ENCODE measurements around the gene C16orf95. TPM values are rescaled to one million over a fixed set of nuclear protein-coding genes. Genes with fewer than 3 reads are reported as not detected.

The C16orf95 gene
- total RNA-seq, 1 donor from 2014 or later = 6.3 TPM

DNA sequence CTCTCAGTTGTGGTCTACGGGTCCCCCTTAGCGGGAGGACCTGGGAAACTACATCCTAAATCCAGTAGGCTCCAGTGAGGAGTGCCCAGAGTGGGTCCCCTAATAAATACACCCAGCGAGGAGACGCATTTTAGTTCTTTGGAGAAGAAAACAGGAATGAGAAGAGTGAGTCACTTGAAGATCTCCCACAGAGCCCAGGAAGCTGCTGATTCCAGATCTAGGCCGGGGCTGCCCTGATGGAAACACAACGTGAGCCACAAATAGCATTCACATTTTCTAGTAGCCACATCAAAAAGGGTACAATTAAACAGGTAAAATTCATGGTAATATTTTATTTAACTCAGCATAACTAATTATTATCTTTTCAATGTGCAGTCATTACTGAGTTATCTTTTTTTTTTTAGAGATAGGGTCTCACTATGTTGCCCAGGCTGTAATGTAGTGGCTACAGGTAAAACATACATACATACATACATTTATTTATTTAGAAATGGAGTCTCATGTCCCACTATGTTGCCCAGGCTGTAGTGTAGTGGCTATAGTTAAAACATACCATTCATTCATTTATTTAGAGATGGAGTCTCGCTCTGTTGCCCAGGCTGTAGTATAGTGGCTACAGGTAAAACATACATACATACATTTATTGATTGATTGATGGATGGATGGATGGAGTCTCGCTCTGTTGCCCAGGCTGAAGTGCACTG lies 44.9 kb upstream of the C16orf95 start:
- H3K27me3 Mint-ChIP-seq = no peaks in the 10 kb centered on the region
- H3K4me1 Mint-ChIP-seq (ENCODE audit: unreplicated experiment) = peaks cover 11% of the 10 kb centered on the region
- no peak for DNase-seq (ENCODE audit: extremely low spot score, unreplicated experiment)
- peaks cover 15% of the 10 kb centered on the region for H3K36me3 Mint-ChIP-seq
- no peak overlapping the region for H3K4me3 Mint-ChIP-seq
- no peaks in the 10 kb centered on the region for H3K9me3 Mint-ChIP-seq
- no peak overlapping the region for H3K27ac Mint-ChIP-seq
- no peak for TF ChIP-seq CTCF (conservative IDR thresholded peaks at IDR 0.05)

- peaks cover 20% of the 10 kb centered on the region for H3K36me3 Mint-ChIP-seq
- peaks cover 15% of the 10 kb centered on the region for H3K4me1 Mint-ChIP-seq (ENCODE audit: unreplicated experiment)
- H3K9me3 Mint-ChIP-seq = no peaks in the 10 kb centered on the region
- no peaks in the 10 kb centered on the region for H3K27me3 Mint-ChIP-seq
- no peak for DNase-seq (ENCODE audit: extremely low spot score, unreplicated experiment)
- no peak for TF ChIP-seq CTCF (conservative IDR thresholded peaks at IDR 0.05)
- H3K27ac Mint-ChIP-seq = no peak overlapping the region
- H3K4me3 Mint-ChIP-seq = no peak overlapping the region
These were observed 43.8 kb upstream of the C16orf95 start for GRCh38 chr16:87360862-87361610.

GRCh38 chr16:87359121-87359520 lies 41.9 kb upstream of the C16orf95 start:
- no peak for TF ChIP-seq CTCF (conservative IDR thresholded peaks at IDR 0.05)
- Mint-ChIP-seq H3K4me3 (no peak overlapping the region), H3K4me1 (ENCODE audit: unreplicated experiment) (peaks cover 13% of the 10 kb centered on the region), H3K9me3 (no peaks in the 10 kb centered on the region), H3K27ac (no peak overlapping the region), H3K27me3 (no peaks in the 10 kb centered on the region), H3K36me3 (peaks cover 20% of the 10 kb centered on the region)
- no peak for DNase-seq (ENCODE audit: extremely low spot score, unreplicated experiment)

GRCh38 chr16:87358696-87359095 lies 41.5 kb upstream of the C16orf95 start:
- Mint-ChIP-seq H3K4me1 (ENCODE audit: unreplicated experiment) (peaks cover 9% of the 10 kb centered on the region), H3K36me3 (peaks cover 20% of the 10 kb centered on the region), H3K27ac (no peak overlapping the region), H3K4me3 (no peak overlapping the region), H3K27me3 (no peaks in the 10 kb centered on the region), H3K9me3 (no peaks in the 10 kb centered on the region)
- DNase-seq (ENCODE audit: extremely low spot score, unreplicated experiment) = no peak
- no peak for TF ChIP-seq CTCF (conservative IDR thresholded peaks at IDR 0.05)

- Mint-ChIP-seq H3K4me1 (ENCODE audit: unreplicated experiment) (peaks cover 4% of the 10 kb centered on the region), H3K4me3 (no peak overlapping the region), H3K36me3 (peaks cover 16% of the 10 kb centered on the region), H3K9me3 (no peaks in the 10 kb centered on the region), H3K27me3 (no peaks in the 10 kb centered on the region), H3K27ac (peak overlapping the region; percentile 41)
- no peak for TF ChIP-seq CTCF (conservative IDR thresholded peaks at IDR 0.05)
- no peak for DNase-seq (ENCODE audit: extremely low spot score, unreplicated experiment)
These were observed 41.1 kb upstream of the C16orf95 start for GRCh38 chr16:87358250-87358649.
